Activated T-helper 1 cell treated with Interleukin-2 at 50 U/mL for 16 hours (primary cell): ENCODE data around the gene FCSK.
"Not testable (repeated sequence)": the region's sequence is repeated elsewhere in the genome, so short reads cannot be mapped to it uniquely, and the experiment has no call there.

Experiments used
- DNase-seq: peaks from one replicate; pipeline ENCODE4 v3.0.0-alpha.2; 2020; ENCODE audit warnings: low read depth

The FCSK gene

GRCh38 chr16:70432356-70432722 lies 22.1 kb upstream of the FCSK start:
- no peak for DNase-seq

GRCh38 chr16:70432723-70433457 lies 21.5 kb upstream of the FCSK start:
- DNase-seq, result no peak

GRCh38 chr16:70433458-70434103 lies 20.8 kb upstream of the FCSK start:
- no peak for DNase-seq

GRCh38 chr16:70434484-70435260 lies 19.7 kb upstream of the FCSK start:
- DNase-seq, result no peak

GRCh38 chr16:70437017-70437581 lies 17.3 kb upstream of the FCSK start:
- no peak for DNase-seq

GRCh38 chr16:70437582-70438557 lies 16.5 kb upstream of the FCSK start:
- DNase-seq, result no peak

- DNase-seq, result no peak
Measured at GRCh38 chr16:70438585-70438968, 15.8 kb upstream of the FCSK start.

- DNase-seq, result peak; percentile 91
Measured at GRCh38 chr16:70438969-70439862, 15.2 kb upstream of the FCSK start, which contains the start of gene ST3GAL2. Gene ST3GAL2 (minus strand): TSS chr16:70439100. CDS start chr16:70398530, 40,570 bp downstream.

- DNase-seq, result no peak
Measured at GRCh38 chr16:70440009-70440692, 14.2 kb upstream of the FCSK start.

GRCh38 chr16:70441406-70441990 lies 12.9 kb upstream of the FCSK start:
- DNase-seq, result no peak

GRCh38 chr16:70442344-70442743 lies 12.1 kb upstream of the FCSK start:
- no peak for DNase-seq

- no peak for DNase-seq
Measured at GRCh38 chr16:70444249-70445063, 9.9 kb upstream of the FCSK start.

- DNase-seq, result no peak
Measured at GRCh38 chr16:70448075-70448474, 6.3 kb upstream of the FCSK start.

GRCh38 chr16:70450142-70451003 lies 4.0 kb upstream of the FCSK start:
- DNase-seq, result not testable (repeated sequence)

GRCh38 chr16:70451004-70451340 lies 3.4 kb upstream of the FCSK start:
- not testable (repeated sequence) for DNase-seq

- DNase-seq, result no peak
Measured at GRCh38 chr16:70453117-70453891, 1.1 kb upstream of the FCSK start.

- DNase-seq, result no peak
Measured at GRCh38 chr16:70453892-70454221, 538 bp upstream of the FCSK start.
